IMR-90 (cell line): ENCODE measurements around the gene MAPRE3. TPM values are rescaled to one million over a fixed set of nuclear protein-coding genes. Genes with fewer than 3 reads are reported as not detected.

Experiments
- ATAC-seq: fragments of 200-7000 bp; cut with Tn5 transposase; 2 replicates; pipeline ENCODE4 v1.9.1; 2020; ENCODE audit warnings: low read depth, mild to moderate bottlenecking, moderate library complexity
- BruUV-seq: library from RNA; stranded (reverse); fragments of 400-500 nt; replicated peaks from 2 replicates; lab custom pipeline; 2021; lab: Mats Ljungman, UMichigan
- CTCF ChIA-PET: fragments of 300-600 bp; formaldehyde crosslinking; extraction: SDS; loops from one replicate; lab custom pipeline; 2021; ENCODE audit warnings: antibody characterized with exemption; lab: Yijun Ruan, JAX
- POLR2A ChIA-PET: fragments of 300-600 bp; sonication (Branson Sonifier 250); formaldehyde crosslinking; loops from one replicate; lab custom pipeline; 2022; ENCODE audit warnings: antibody characterized with exemption; ENCODE audit not compliant: unreplicated experiment; lab: Charles Lee
- DNase-seq: peaks from one replicate; pipeline ENCODE4 v3.0.0; 2013
- H2AFZ ChIP-seq: replicated peaks from 2 replicates; pipeline ENCODE3; 2013; ENCODE audit warnings: low read length, mild to moderate bottlenecking; ENCODE audit not compliant: poor library complexity
- H2AK5ac ChIP-seq: 2 replicates; pipeline ENCODE4 v1.6.1; 2013; ENCODE audit warnings: low read depth, low read length, inconsistent platforms
- H2AK9ac ChIP-seq: replicated peaks from 2 replicates; pipeline ENCODE3; 2013; ENCODE audit warnings: mild to moderate bottlenecking, low read depth, low read length, moderate library complexity; ENCODE audit not compliant: poor library complexity
- H2BK120ac ChIP-seq: 2 replicates; pipeline ENCODE4 v1.6.1; 2013; ENCODE audit warnings: low read depth, low read length, inconsistent platforms
- H2BK15ac ChIP-seq: 3 replicates; pipeline ENCODE4 v1.6.1; 2013; ENCODE audit warnings: low read depth, low read length, inconsistent platforms
- H2BK20ac ChIP-seq: 2 replicates; pipeline ENCODE4 v1.6.1; 2013; ENCODE audit warnings: low read depth, mild to moderate bottlenecking, inconsistent platforms, low read length, moderate library complexity
- H2BK5ac ChIP-seq: 2 replicates; pipeline ENCODE4 v1.6.1; 2013; ENCODE audit warnings: mild to moderate bottlenecking, low read depth, low read length, inconsistent platforms; ENCODE audit not compliant: poor library complexity, severe bottlenecking
- H3K14ac ChIP-seq: replicated peaks from 2 replicates; pipeline ENCODE4 v1.6.1; 2013; ENCODE audit warnings: low read depth, low read length, inconsistent platforms
- H3K18ac ChIP-seq: 2 replicates; pipeline ENCODE4 v1.6.1; 2013; ENCODE audit warnings: low read depth, low read length, control low read depth
- H3K23ac ChIP-seq: 2 replicates; pipeline ENCODE4 v1.6.1; 2013; ENCODE audit warnings: low read depth, low read length, inconsistent platforms
- H3K27ac ChIP-seq: 2 replicates; pipeline ENCODE4 v1.5.1; 2013; ENCODE audit warnings: mild to moderate bottlenecking, control low read depth, low read length; ENCODE audit not compliant: insufficient read depth
- H3K27me3 ChIP-seq: 2 replicates; pipeline ENCODE4 v1.6.1; 2013; ENCODE audit warnings: low read length; ENCODE audit not compliant: control insufficient read depth, insufficient read depth
- H3K36me3 ChIP-seq: 2 replicates; pipeline ENCODE4 v1.6.1; 2013; ENCODE audit warnings: low read length, mixed read lengths; ENCODE audit not compliant: control insufficient read depth, insufficient read depth
- H3K4ac ChIP-seq: 2 replicates; pipeline ENCODE4 v1.6.1; 2013; ENCODE audit warnings: low read depth, low read length, inconsistent platforms
- H3K4me1 ChIP-seq: 2 replicates; pipeline ENCODE4 v1.6.1; 2013; ENCODE audit warnings: low read length, mixed read lengths; ENCODE audit not compliant: control insufficient read depth, insufficient read depth
- H3K4me2 ChIP-seq: 2 replicates; pipeline ENCODE4 v1.6.1; 2013; ENCODE audit warnings: low read depth, mild to moderate bottlenecking, control low read depth, low read length, moderate library complexity
- H3K4me3 ChIP-seq: 2 replicates; pipeline ENCODE4 v1.5.1; 2013; ENCODE audit warnings: low read depth, mild to moderate bottlenecking, control low read depth, low read length, moderate library complexity; ENCODE audit not compliant: insufficient read depth
- H3K56ac ChIP-seq: 2 replicates; pipeline ENCODE4 v1.6.1; 2013; ENCODE audit warnings: low read length, inconsistent platforms; ENCODE audit not compliant: insufficient read depth; ENCODE audit errors: extremely low read depth
- H3K79me1 ChIP-seq, 2 experiments: 2 replicates each; pipeline ENCODE4 v1.6.1; 2013; ENCODE audit warnings: low read length in 2 of 2, inconsistent platforms in 1 of 2, low read depth in 1 of 2
- H3K9ac ChIP-seq: 2 replicates; pipeline ENCODE4 v1.6.1; 2013; ENCODE audit warnings: low read depth, low read length, control low read depth
- H3K9me1 ChIP-seq: 2 replicates; pipeline ENCODE4 v1.6.1; 2013; ENCODE audit warnings: low read length, inconsistent platforms; ENCODE audit not compliant: insufficient read depth
- H3K9me3 ChIP-seq: 2 replicates; pipeline ENCODE4 v1.6.1; 2013; ENCODE audit warnings: low read length; ENCODE audit not compliant: control insufficient read depth, insufficient read depth
- H4K20me1 ChIP-seq: 2 replicates; pipeline ENCODE4 v1.6.1; 2013; ENCODE audit warnings: low read length, inconsistent platforms; ENCODE audit not compliant: insufficient read depth
- H4K5ac ChIP-seq: 2 replicates; pipeline ENCODE4 v1.6.1; 2013; ENCODE audit warnings: mild to moderate bottlenecking, low read depth, low read length, control low read depth
- H4K8ac ChIP-seq, 2 experiments: 2 replicates each; pipeline ENCODE4 v1.6.1; 2013; ENCODE audit warnings: low read depth in 2 of 2, low read length in 2 of 2, control low read depth in 1 of 2, inconsistent platforms in 1 of 2
- H4K91ac ChIP-seq: 2 replicates; pipeline ENCODE4 v1.6.1; 2013; ENCODE audit warnings: low read depth, low read length, inconsistent platforms; ENCODE audit not compliant: insufficient read depth
- BHLHE40 ChIP-seq: fragments of 150-350 bp; IDR thresholded peaks from 2 replicates; pipeline ENCODE4 v1.6.1; 2016; ENCODE audit warnings: mild to moderate bottlenecking, low read depth, low read length
- CHD1 ChIP-seq: IDR thresholded peaks from 2 replicates; pipeline ENCODE4 v1.6.1; 2012; ENCODE audit warnings: low read depth, low read length, improper control_type of control experiment
- CTCF ChIP-seq: conservative IDR thresholded peaks from 2 replicates; pipeline ENCODE4 v1.5.1; 2012; ENCODE audit warnings: mild to moderate bottlenecking, low read depth, low read length, improper control_type of control experiment
- ELK1 ChIP-seq: fragments of 150-350 bp; IDR thresholded peaks from 2 replicates; pipeline ENCODE4 v1.6.1; 2016; ENCODE audit warnings: low read depth, mild to moderate bottlenecking, low read length, moderate library complexity, borderline replicate concordance
- FOS ChIP-seq: fragments of 150-350 bp; IDR thresholded peaks from 2 replicates; pipeline ENCODE4 v1.6.1; 2016; ENCODE audit warnings: low read depth, low read length
- MAZ ChIP-seq: IDR thresholded peaks from 2 replicates; pipeline ENCODE4 v1.6.1; 2012; ENCODE audit warnings: low read depth, mild to moderate bottlenecking, low read length, improper control_type of control experiment, moderate library complexity, borderline replicate concordance
- MXI1 ChIP-seq: IDR thresholded peaks from 2 replicates; pipeline ENCODE4 v1.6.1; 2012; ENCODE audit warnings: low read depth, mild to moderate bottlenecking, low read length, moderate library complexity, borderline replicate concordance
- NFE2L2 ChIP-seq: fragments of 150-350 bp; IDR thresholded peaks from 2 replicates; pipeline ENCODE4 v1.6.1; 2016; ENCODE audit warnings: low read depth, mild to moderate bottlenecking, low read length
- RFX5 ChIP-seq: IDR thresholded peaks from 2 replicates; pipeline ENCODE4 v1.8.0; 2012; ENCODE audit warnings: low read depth, mild to moderate bottlenecking, low read length, moderate library complexity
- SMC3 ChIP-seq: fragments of 150-350 bp; IDR thresholded peaks from 2 replicates; pipeline ENCODE4 v1.6.1; 2016; ENCODE audit warnings: low read depth, mild to moderate bottlenecking, antibody characterized with exemption, low read length, moderate library complexity
- USF2 ChIP-seq: fragments of 150-350 bp; IDR thresholded peaks from 2 replicates; pipeline ENCODE4 v1.6.1; 2017; ENCODE audit warnings: mild to moderate bottlenecking, antibody characterized with exemption, low read length, low read depth
- WGBS, 2 experiments: methylation state at CpG; one replicate each; pipeline versions ENCODE4 v1.1.5 to v1.1.7; 2013; ENCODE audit warnings: missing lambda C conversion rate in 2 of 2; ENCODE audit not compliant: insufficient read length in 1 of 2; ENCODE audit errors: extremely low coverage in 2 of 2; 5-methylcytosine and 5-hydroxymethylcytosine counted together
- dilution Hi-C: fragments of 300-500 bp; cut with HindIII; formaldehyde crosslinking; loops from one replicate; pipeline ENCODE4 v1.14.3; 2018; ENCODE audit warnings: low sequenced_read_pairs; ENCODE audit not compliant: unreplicated experiment
- in situ Hi-C: fragments of 300-500 bp; cut with MboI; formaldehyde crosslinking; loops from 3 replicates; pipeline ENCODE4 v1.14.3; 2019; ENCODE audit warnings: low sequenced_read_pairs, inconsistent platforms, mixed read lengths
- intact Hi-C: fragments of 100-400 bp; cut with micrococcal nuclease; formaldehyde crosslinking; loops from 2 replicates; pipeline ENCODE4 v1.10.0; 2022
- polyA plus RNA-seq, 3 experiments: library from polyadenylated mRNA; depleted of rRNA; stranded (reverse); fragments of >200 nt; gene quantifications; 2 replicates each; pipeline ENCODE4 v1.2.3, GENCODE V29; 2012; ENCODE audit warnings: low replicate concordance in 1 of 3
- total RNA-seq: library from RNA; depleted of rRNA; stranded (reverse); fragments of >200 nt; gene quantifications from 2 replicates; pipeline ENCODE4 v1.2.3, GENCODE V29; 2012

MAPRE3 gene
- total and polyA plus RNA-seq, 2 of the 4 experiments (the other 2 are of a cell fraction) = 1.8 to 20.3 TPM

- Histone ChIP-seq H3K36me3 (no peaks in the 10 kb centered on the region), H4K91ac (no peak overlapping the region), H3K23ac (no peak overlapping the region), H3K9ac (no peak overlapping the region), H3K4me1 (peaks cover 4% of the 10 kb centered on the region; the same call in 1 of the 2 replicates), H4K8ac (no peak overlapping the region), H3K27me3 (no peaks in the 10 kb centered on the region; the same call in 1 of the 2 replicates), H4K20me1 (peaks cover 14% of the 10 kb centered on the region; the same call in 1 of the 2 replicates), H3K4me3 (no peak overlapping the region), H3K18ac (no peak overlapping the region), H3K4me2 (no peak overlapping the region), H4K5ac (no peak overlapping the region), H3K9me3 (no peaks in the 10 kb centered on the region), H3K79me1 (peaks cover 0 to 3% of the 10 kb centered on the region in 2 experiments; a peak in 1 of 4 replicates), H3K9me1 (peaks cover 2% of the 10 kb centered on the region; the same call in 1 of the 2 replicates), H2BK5ac (no peak overlapping the region), H2AK9ac (no peak overlapping the region), H2AK5ac (no peak overlapping the region), H3K27ac (no peak overlapping the region), H2AFZ (no peak overlapping the region), H3K4ac (no peak overlapping the region), H2BK120ac (no peak overlapping the region), H2BK20ac (no peak overlapping the region), H3K14ac (no peak overlapping the region), H3K56ac (no peak overlapping the region), H2BK15ac (no peak overlapping the region)
- in situ Hi-C loops = no loop called here
- ChIA-PET POLR2A (no interaction called here), CTCF (no interaction called here)
- TF ChIP-seq RFX5 = no peak
- no peak for TF ChIP-seq BHLHE40
- TF ChIP-seq NFE2L2 = no peak
- no peak for TF ChIP-seq CHD1
- TF ChIP-seq CTCF = no peak
- TF ChIP-seq FOS = no peak
- no peak for TF ChIP-seq USF2
- TF ChIP-seq ELK1 = no peak
- no peak for TF ChIP-seq SMC3
- no peak for TF ChIP-seq MAZ
- no peak for TF ChIP-seq MXI1
- intact Hi-C loops = no loop called here
- dilution Hi-C loops = no loop called here
- ATAC-seq = no peak
- 80% methylated on average over 2 of the region's 5 CpGs; no CpG with 5 or more reads in 1 of the 2 experiments for WGBS, 2 experiments
- no TSS peak for BruUV-seq
- no peak for DNase-seq
These were observed 16.1 kb downstream of the MAPRE3 start for GRCh38 chr2:26986576-26986975.
